HCT116 (cell line): Measurements from ENCODE around the gene CCSAP. TPM values are rescaled to one million over a fixed set of nuclear protein-coding genes. Genes with fewer than 3 reads are reported as not detected.

Experiments
- ATAC-seq: fragments of 200-7000 bp; cut with Tn5 transposase; 2 replicates; pipeline ENCODE4 v1.9.1; 2020; ENCODE audit warnings: mild to moderate bottlenecking, moderate library complexity
- BruUV-seq: library from RNA; stranded (reverse); fragments of 400-500 nt; replicated peaks from 2 replicates; lab custom pipeline; 2021; lab: Mats Ljungman, UMichigan
- CTCF ChIA-PET: fragments of 300-600 bp; sonication (Branson Sonifier 250); formaldehyde crosslinking; loops from one replicate; lab custom pipeline; 2021; ENCODE audit warnings: antibody characterized with exemption; lab: Charles Lee
- POLR2A ChIA-PET: fragments of 300-600, 350-600 bp; sonication (Branson Sonifier 250); formaldehyde crosslinking; loops from one replicate; lab custom pipeline; 2021; ENCODE audit warnings: antibody characterized with exemption; lab: Charles Lee
- RAD21 ChIA-PET, 2 experiments: fragments of 300-600 bp; sonication (Branson Sonifier 250); formaldehyde crosslinking; loops; one replicate each; lab custom pipeline; 2023; ENCODE audit warnings: low total read pairs in 2 of 2; ENCODE audit not compliant: uncharacterized antibody in 2 of 2, unreplicated experiment in 2 of 2, low non-redundant PET in 1 of 2; lab: Charles Lee
- DNase-seq: peaks from one replicate; pipeline ENCODE4 v3.0.0-alpha.2; 2010; ENCODE audit warnings: low read depth, low spot score
- H2AFZ ChIP-seq: fragments of 200-600 bp; shearing (Covaris generic), sonication (generic); 2 replicates; pipeline ENCODE4 v1.6.1; 2017; ENCODE audit warnings: low read depth, mixed run types, mixed read lengths, antibody characterized with exemption, low read length; ENCODE audit not compliant: poor library complexity, severe bottlenecking
- H3K27ac ChIP-seq: 2 replicates; pipeline ENCODE4 v1.5.1; 2012; ENCODE audit warnings: low read depth, low read length
- H3K27me3 ChIP-seq: fragments of 200-600 bp; sonication (generic); 2 replicates; pipeline ENCODE4 v1.6.1; 2016; ENCODE audit warnings: mixed run types, low read length, mixed read lengths; ENCODE audit not compliant: insufficient read depth
- H3K36me3 ChIP-seq, 2 experiments: fragments of 200-500 bp in 1 of 2; fragments of 200-600 bp in 1 of 2; sonication (Bioruptor generic) in 1 of 2; sonication (generic) in 1 of 2; 2 replicates each; pipeline versions ENCODE4 v1.5.1 to v1.6.1; 2014 to 2016; ENCODE audit warnings: low read length in 2 of 2, inconsistent platforms in 1 of 2, mixed read lengths in 1 of 2, mixed run types in 1 of 2; ENCODE audit not compliant: insufficient read depth in 2 of 2, control insufficient read depth in 1 of 2
- H3K4me1 ChIP-seq, 2 experiments: fragments of 200-600 bp in 1 of 2; sonication (generic) in 1 of 2; 2 replicates each; pipeline versions ENCODE4 v1.5.1 to v1.6.1; 2012 to 2017; ENCODE audit warnings: low read length in 2 of 2, inconsistent platforms in 1 of 2, mild to moderate bottlenecking in 1 of 2, mixed read lengths in 1 of 2, mixed run types in 1 of 2, moderate library complexity in 1 of 2; ENCODE audit not compliant: insufficient read depth in 2 of 2, control insufficient read depth in 1 of 2
- H3K4me2 ChIP-seq: fragments of 200-600 bp; sonication (generic); 2 replicates; pipeline ENCODE4 v1.6.1; 2017; ENCODE audit warnings: mixed run types, low read length, mixed read lengths
- H3K4me3 ChIP-seq, 2 experiments: fragments of 200-600 bp in 1 of 2; sonication (generic) in 1 of 2; replicated peaks in 1 of 2; 2 replicates each; pipeline ENCODE4 v1.5.1; 2011 to 2016; ENCODE audit warnings: low read length in 2 of 2, control low read depth in 1 of 2, low read depth in 1 of 2, mild to moderate bottlenecking in 1 of 2, mixed read lengths in 1 of 2, mixed run types in 1 of 2
- H3K79me2 ChIP-seq: fragments of 200-600 bp; sonication (generic); 2 replicates; pipeline ENCODE4 v1.6.1; 2017; ENCODE audit warnings: mild to moderate bottlenecking, mixed run types, low read length, moderate library complexity, mixed read lengths; ENCODE audit not compliant: insufficient read depth
- H3K9ac ChIP-seq: fragments of 200-600 bp; sonication (generic); 2 replicates; pipeline ENCODE4 v1.6.1; 2016; ENCODE audit warnings: low read length, mixed read lengths
- H3K9me2 ChIP-seq: fragments of 200-600 bp; sonication (generic), shearing (Covaris generic); 2 replicates; pipeline ENCODE4 v1.6.1; 2017; ENCODE audit warnings: mixed run types, mild to moderate bottlenecking, moderate library complexity; ENCODE audit not compliant: insufficient read depth
- H3K9me3 ChIP-seq, 2 experiments: fragments of 200-500 bp in 1 of 2; fragments of 200-600 bp in 1 of 2; sonication (Bioruptor generic) in 1 of 2; sonication (generic) in 1 of 2; 2 replicates each; pipeline ENCODE4 v1.6.1; 2014 to 2017; ENCODE audit warnings: low read length in 2 of 2, mixed read lengths in 2 of 2, inconsistent platforms in 1 of 2, low read depth in 1 of 2, mild to moderate bottlenecking in 1 of 2, mixed run types in 1 of 2, moderate library complexity in 1 of 2; ENCODE audit not compliant: control insufficient read depth in 1 of 2, insufficient read depth in 1 of 2
- H4K20me1 ChIP-seq: fragments of 200-600 bp; sonication (generic), shearing (Covaris generic); 2 replicates; pipeline ENCODE4 v1.6.1; 2017; ENCODE audit warnings: mixed run types, mild to moderate bottlenecking, moderate library complexity; ENCODE audit not compliant: insufficient read depth
- ATF3 ChIP-seq: IDR thresholded peaks from 2 replicates; pipeline ENCODE4 v1.6.1; 2012
- CBX3 ChIP-seq: IDR thresholded peaks from 2 replicates; pipeline ENCODE4 v1.6.1; 2012; ENCODE audit warnings: low read depth
- EGR1 ChIP-seq: IDR thresholded peaks from 2 replicates; pipeline ENCODE4 v1.6.1; 2012; ENCODE audit warnings: low read depth
- FOSL1 ChIP-seq: IDR thresholded peaks from 2 replicates; pipeline ENCODE4 v1.6.1; 2012; ENCODE audit warnings: low read depth
- MAX ChIP-seq: IDR thresholded peaks from 2 replicates; pipeline ENCODE4 v1.6.1; 2012
- REST ChIP-seq: IDR thresholded peaks from 2 replicates; pipeline ENCODE4 v1.6.1; 2012; ENCODE audit warnings: low read depth
- SIN3A ChIP-seq: IDR thresholded peaks from 2 replicates; pipeline ENCODE4 v1.6.1; 2012; ENCODE audit warnings: low read depth
- SRF ChIP-seq: IDR thresholded peaks from 2 replicates; pipeline ENCODE4 v1.6.1; 2012; ENCODE audit warnings: low read depth
- TCF7L2 ChIP-seq: IDR thresholded peaks from 2 replicates; pipeline ENCODE4 v1.7.0; 2011; ENCODE audit warnings: borderline replicate concordance, inconsistent platforms; ENCODE audit not compliant: insufficient read depth, insufficient read length; ENCODE audit errors: extremely low read depth
- ZBTB33 ChIP-seq: IDR thresholded peaks from 2 replicates; pipeline ENCODE4 v1.6.1; 2011; ENCODE audit warnings: mild to moderate bottlenecking, low read length, moderate library complexity; ENCODE audit not compliant: insufficient replicate concordance; ENCODE audit errors: extremely low read depth
- intact Hi-C: fragments of 100-400 bp; cut with micrococcal nuclease; formaldehyde crosslinking; loops from 2 replicates; pipeline ENCODE4 v1.10.0; 2022
- total RNA-seq: library from RNA; stranded (reverse); gene quantifications from one replicate; pipeline ENCODE4 v1.2.1, GENCODE V29; 2021; ENCODE audit not compliant: unreplicated experiment

The CCSAP gene
- total RNA-seq, 1 experiment from 2014 or later: 10.9 TPM

- Histone ChIP-seq H4K20me1 (no peaks in the 10 kb centered on the region), H3K9ac (no peak overlapping the region), H3K27ac (no peak overlapping the region), H3K9me2 (no peaks in the 10 kb centered on the region), H3K36me3 (no peaks in the 10 kb centered on the region), H3K9me3 (no peaks in the 10 kb centered on the region), H3K4me2 (no peak overlapping the region), H3K27me3 (no peaks in the 10 kb centered on the region), H3K4me1 (no peaks in the 10 kb centered on the region), H3K79me2 (no peaks in the 10 kb centered on the region), H3K4me3 (no peak overlapping the region), H2AFZ (no peak overlapping the region)
- intact Hi-C loops: no loop called here
- no peak for TF ChIP-seq ATF3
- TF ChIP-seq EGR1: no peak
- no peak for TF ChIP-seq TCF7L2
- TF ChIP-seq REST: no peak
- no peak for TF ChIP-seq SRF
- TF ChIP-seq MAX: no peak
- no peak for TF ChIP-seq FOSL1
- TF ChIP-seq SIN3A: no peak
- TF ChIP-seq CBX3: no peak
- no peak for TF ChIP-seq ZBTB33
- ChIA-PET CTCF (no interaction called here), RAD21 (no interaction called here), POLR2A (no interaction called here)
- BruUV-seq: no TSS peak
- DNase-seq (no peak), ATAC-seq (no peak)
Measured at GRCh38 chr1:229374485-229374884, 31.6 kb upstream of the CCSAP start.
